Measurements from ENCODE around the gene PNMA1.

PNMA1 gene

GRCh38 chr14:73732006-73732405 is 17.8 kb upstream of the PNMA1 start:
- DNase-seq = no peak

GRCh38 chr14:73731111-73731510 is 16.9 kb upstream of the PNMA1 start:
- no peak for DNase-seq

GRCh38 chr14:73729556-73730265 is 15.5 kb upstream of the PNMA1 start:
- no peak for DNase-seq

GRCh38 chr14:73728717-73729330 is 14.6 kb upstream of the PNMA1 start:
- peak; percentile 84 for DNase-seq

- DNase-seq = no peak
Observed at GRCh38 chr14:73727166-73727565, 13.0 kb upstream of the PNMA1 start.

GRCh38 chr14:73726025-73726961 is 12.1 kb upstream of the PNMA1 start:
- DNase-seq = no peak

GRCh38 chr14:73725116-73726024 is 11.2 kb upstream of the PNMA1 start:
- DNase-seq = peak; percentile 35

- no peak for DNase-seq
Observed at GRCh38 chr14:73724696-73725095, 10.5 kb upstream of the PNMA1 start.

- no peak for DNase-seq
Observed at GRCh38 chr14:73723797-73724661, 9.8 kb upstream of the PNMA1 start.

GRCh38 chr14:73723406-73723796 is 9.2 kb upstream of the PNMA1 start:
- no peak for DNase-seq

GRCh38 chr14:73722581-73722980 is 8.4 kb upstream of the PNMA1 start:
- DNase-seq = no peak

GRCh38 chr14:73721101-73721821 is 7.1 kb upstream of the PNMA1 start:
- no peak for DNase-seq

GRCh38 chr14:73720636-73721035 is 6.5 kb upstream of the PNMA1 start:
- DNase-seq = no peak

GRCh38 chr14:73719791-73720190 is 5.6 kb upstream of the PNMA1 start:
- no peak for DNase-seq

- no peak for DNase-seq
Observed at GRCh38 chr14:73719361-73719760, 5.2 kb upstream of the PNMA1 start.

GRCh38 chr14:73718418-73719251 is 4.5 kb upstream of the PNMA1 start:
- DNase-seq = no peak

GRCh38 chr14:73717711-73718417 is 3.7 kb upstream of the PNMA1 start:
- DNase-seq = no peak

GRCh38 chr14:73717266-73717665 is 3.1 kb upstream of the PNMA1 start:
- no peak for DNase-seq

GRCh38 chr14:73715707-73716106 is 1.5 kb upstream of the PNMA1 start:
- no peak for DNase-seq

Data from stimulated activated CD4-positive, alpha-beta T cell treated with anti-CD3 and anti-CD28 coated beads, Interleukin-1b, Interleukin-23, amount 100 ng/mL, for 48 hours (primary cell).